ENCODE results near the gene NUMB.
"Not testable (repeated sequence)": the region's sequence is repeated elsewhere in the genome, so short reads cannot be mapped to it uniquely, and the experiment has no call there.

The NUMB gene

DNA sequence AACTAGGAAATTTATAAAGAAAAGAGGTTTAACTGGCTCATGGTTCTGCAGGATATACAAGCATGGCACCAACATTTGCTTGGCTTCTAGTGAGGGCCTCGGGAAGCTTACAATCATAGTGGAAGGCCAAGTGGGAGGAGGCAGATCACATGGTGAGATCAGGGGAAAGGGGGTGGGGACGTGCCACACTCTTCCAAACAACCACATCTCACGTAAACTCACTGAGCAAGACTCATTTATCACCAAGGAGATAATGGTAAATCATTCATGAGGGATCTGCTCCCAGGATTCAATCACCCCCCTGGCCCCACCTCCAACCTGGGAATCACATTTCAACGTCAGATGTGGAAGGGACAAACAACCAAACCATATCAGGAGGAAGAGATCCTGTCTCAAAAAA is 35.8 kb downstream of the NUMB start:
- no peak for DNase-seq (ENCODE audit: low read depth)

DNA sequence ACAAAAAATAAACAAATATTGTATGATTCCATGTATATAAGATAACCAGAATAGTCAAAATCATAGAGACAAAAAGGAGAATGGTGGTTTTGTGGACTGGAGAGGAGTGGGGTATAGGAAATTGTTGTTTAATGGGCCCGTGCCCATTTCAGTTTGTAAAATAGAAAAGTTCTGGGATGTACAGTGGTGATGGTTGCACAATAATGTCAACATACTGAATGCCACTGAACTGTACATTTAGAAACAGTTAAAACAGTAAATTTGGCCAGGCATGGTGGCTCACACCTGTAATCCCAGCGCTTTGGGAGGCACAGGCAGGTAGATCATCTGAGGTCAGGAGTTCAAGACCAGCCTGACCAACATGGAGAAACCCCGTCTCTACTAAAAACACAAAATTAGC is 40.1 kb downstream of the NUMB start:
- DNase-seq (ENCODE audit: low read depth), result no peak

DNA sequence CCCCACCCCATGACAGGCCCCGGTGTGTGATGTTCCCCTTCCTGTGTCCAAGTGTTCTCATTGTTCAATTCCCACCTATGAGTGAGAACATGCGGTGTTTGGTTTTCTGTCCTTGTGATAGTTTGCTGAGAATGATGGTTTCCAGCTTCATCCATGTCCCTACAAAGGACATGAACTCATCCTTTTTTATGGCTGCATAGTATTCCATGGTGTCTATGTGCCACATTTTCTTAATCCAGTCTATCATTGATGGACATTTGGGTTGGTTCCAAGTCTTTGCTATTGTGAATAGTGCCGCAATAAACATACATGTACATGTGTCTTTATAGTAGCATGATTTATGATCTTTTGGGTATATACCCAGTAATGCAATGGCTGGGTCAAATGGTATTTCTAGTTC is 52.1 kb downstream of the NUMB start:
- DNase-seq (ENCODE audit: low read depth), result not testable (repeated sequence)

GRCh38 chr14:73403181-73403752 is 55.1 kb downstream of the NUMB start:
- no peak for DNase-seq (ENCODE audit: low read depth)

DNA sequence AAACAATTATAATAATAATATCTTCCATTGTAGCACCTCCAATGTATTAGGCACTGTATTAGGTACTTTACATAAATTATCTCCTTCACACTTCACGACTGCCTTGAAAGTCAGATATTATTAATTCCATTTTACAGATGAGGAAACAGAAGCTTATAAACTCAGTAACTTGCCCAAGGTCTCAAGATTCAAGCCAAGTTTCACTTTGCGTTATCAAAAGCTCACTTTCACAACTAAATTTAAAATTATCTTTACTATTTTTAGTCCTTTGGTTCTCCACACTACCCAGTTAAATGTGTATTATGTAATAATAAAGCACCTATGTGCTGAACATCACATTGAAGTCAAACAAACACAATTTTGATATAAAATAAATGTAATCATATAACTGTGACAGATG is 55.8 kb downstream of the NUMB start:
- no peak for DNase-seq (ENCODE audit: low read depth)

DNA sequence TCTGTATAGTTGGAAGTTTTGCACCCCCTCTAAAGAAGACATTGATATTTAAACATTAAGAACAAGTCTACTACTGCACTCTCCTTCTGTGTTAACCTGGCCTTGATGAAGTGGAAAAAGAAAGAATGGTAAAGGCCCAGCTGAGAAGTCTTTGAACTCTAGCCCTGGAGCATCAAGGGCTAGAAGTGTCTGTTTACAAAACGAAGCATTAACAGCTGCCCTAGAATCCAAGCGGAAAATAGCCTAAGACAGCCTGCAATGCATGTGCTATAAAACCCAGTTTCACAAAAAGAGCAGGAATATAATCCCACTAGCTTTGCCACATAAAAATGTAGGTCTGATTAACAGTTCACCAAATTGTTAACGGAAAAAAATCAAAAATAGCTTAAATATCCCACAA is 60.5 kb downstream of the NUMB start:
- DNase-seq (ENCODE audit: low read depth), result no peak

DNA sequence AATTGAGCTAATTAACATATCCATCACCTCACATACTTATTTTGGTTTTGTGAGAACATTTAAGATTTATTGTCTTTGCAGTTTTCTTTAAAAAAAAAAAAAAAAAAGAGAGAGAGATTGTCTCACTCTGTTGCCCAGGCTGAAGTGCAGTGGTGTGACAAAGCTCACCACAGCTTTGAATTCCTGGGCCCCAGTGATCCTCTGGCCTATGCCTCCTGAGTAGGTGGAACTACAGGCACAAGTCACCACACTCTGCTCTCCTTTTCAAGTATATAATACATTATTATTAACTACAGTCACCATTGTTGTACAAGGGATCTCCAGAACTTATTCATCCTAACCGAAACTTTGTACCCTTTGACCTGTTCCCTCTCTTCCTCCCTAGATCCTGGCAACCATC is 64.0 kb downstream of the NUMB start:
- DNase-seq (ENCODE audit: low read depth), result no peak

GRCh38 chr14:73393375-73393774 is 65.0 kb downstream of the NUMB start:
- no peak for DNase-seq (ENCODE audit: low read depth)

- no peak for DNase-seq (ENCODE audit: low read depth)
These were observed 65.8 kb downstream of the NUMB start for GRCh38 chr14:73392329-73393257.

GRCh38 chr14:73387860-73388259 is 70.5 kb downstream of the NUMB start:
- not testable (repeated sequence) for DNase-seq (ENCODE audit: low read depth)

DNA sequence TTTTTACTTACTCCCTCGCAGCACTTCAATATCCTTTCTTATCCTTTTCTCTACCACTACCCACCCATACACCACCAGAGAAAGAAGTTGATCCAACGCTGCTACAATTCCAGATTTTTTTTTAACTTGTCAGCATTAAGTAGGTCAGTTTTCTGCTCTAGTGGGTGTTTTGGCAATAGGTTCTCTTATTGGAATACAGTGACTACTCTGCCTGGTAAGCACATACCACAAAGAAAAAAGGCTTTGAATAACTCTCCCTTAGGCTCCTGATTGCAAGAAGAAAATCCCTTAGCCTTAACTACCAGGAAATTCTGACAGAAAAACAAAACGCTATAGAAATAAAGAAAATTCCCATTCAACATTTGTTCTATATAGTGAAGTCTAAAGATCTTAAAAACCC is 72.0 kb downstream of the NUMB start:
- no peak for DNase-seq (ENCODE audit: low read depth)

DNA sequence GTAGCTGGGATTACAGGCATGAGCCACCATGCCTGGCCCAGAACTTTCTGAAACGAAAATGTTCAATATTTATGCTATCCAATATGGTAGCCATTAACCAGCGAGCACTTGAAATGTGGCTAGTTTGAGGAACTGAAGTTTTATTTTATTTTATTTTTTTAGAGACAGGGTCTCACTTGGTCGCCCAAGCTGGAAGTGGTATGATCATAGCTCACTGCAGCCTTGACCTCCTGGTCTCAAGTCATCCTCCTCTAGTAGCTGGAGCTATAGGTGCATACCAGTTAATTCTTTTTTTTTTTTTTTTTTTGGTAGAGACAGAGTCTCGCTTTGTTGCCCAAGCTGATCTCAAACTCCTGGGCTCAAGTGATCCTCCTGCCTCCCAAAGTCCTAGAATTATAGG is 73.3 kb downstream of the NUMB start:
- DNase-seq (ENCODE audit: low read depth), result not testable (repeated sequence)

DNA sequence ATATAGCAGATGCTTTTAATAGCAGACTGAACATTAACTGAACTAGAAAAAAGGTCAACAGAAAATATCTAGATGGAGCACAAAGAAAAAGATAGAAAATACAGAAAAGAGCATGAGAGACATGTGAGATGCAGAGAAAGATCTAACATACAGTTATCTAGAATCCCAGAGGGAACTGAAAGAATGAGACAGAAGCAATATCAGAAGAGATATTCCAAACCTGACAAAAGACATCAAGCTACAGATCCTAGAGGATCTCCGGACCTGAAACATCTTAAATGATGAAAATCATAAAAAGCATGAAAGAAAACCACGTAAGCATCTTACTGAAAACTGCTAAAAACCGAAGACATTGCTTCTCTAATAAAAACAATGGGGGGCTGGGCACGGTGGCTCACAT is 75.0 kb downstream of the NUMB start:
- no peak for DNase-seq (ENCODE audit: low read depth)

DNA sequence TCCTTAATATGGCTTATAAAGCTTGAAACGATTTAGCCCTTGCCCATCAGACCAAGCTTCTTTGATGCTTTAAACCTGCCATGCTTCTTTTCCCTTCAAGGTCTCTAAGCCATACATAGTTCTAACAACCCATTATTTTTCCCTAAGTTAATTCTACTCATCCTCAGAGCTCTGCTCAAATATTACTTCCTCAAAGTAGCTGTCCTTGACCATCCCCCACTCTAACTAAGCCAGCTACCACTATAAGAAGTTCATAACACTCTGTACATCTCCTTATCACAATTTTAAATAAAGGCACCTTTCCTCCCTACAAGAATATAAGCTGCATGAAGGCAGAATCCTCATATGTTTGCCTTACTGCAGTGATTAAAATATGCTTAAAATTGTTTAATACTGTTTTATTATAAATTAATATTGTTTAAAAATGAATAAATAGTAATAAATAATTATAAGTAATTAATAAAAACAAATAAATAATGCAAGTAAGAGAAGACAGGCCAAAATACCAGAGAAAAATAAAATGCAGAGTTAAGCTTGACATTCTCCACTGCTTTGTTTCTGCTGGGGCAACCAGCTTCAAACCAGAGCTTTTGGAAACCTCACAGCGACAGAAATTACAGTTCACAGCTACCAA is 76.8 kb downstream of the NUMB start:
- no peak for DNase-seq (ENCODE audit: low read depth)

DNA sequence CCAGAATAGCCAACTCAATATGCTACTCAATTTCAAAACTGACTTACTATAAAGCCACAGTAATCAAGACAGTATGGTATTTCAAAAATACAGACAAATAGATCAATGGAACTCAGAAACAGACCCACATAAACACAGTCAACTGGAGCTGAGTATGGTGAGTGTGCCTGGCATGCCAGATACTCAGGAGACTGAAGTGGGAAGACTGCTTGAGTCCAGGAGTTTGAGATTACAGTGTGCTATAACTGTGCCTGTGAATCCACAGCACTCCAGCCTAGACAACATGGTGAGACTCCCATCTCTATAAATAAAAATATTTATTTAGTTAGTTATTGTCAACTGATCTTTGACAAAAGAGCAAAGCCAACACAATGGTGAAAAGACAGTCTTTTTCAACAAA is 81.8 kb downstream of the NUMB start:
- no peak for DNase-seq (ENCODE audit: low read depth)

GRCh38 chr14:73375861-73376260 is 82.5 kb downstream of the NUMB start:
- DNase-seq (ENCODE audit: low read depth), result no peak

DNA sequence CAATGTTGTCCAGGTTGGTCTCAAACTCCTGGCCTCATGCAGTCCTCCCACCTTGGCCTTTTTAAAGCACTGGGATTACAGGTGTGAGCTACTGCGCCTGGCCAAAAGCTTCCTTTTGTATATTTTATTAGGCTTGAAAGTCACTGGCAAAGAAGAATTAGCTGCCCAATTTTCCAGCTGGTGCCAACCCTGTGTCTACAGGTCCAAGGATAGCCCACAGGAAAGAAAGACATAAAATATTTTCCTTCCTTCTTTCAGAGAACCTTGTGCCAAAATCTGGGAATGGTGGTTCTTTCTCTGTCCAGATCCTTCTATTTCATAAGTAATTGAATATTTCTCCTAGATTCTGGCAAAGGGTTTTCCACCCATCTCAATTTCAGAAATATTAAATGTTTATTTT is 84.1 kb downstream of the NUMB start:
- DNase-seq (ENCODE audit: low read depth), result no peak

- DNase-seq (ENCODE audit: low read depth), result no peak
These were observed 85.8 kb downstream of the NUMB start for GRCh38 chr14:73372529-73372928.

DNA sequence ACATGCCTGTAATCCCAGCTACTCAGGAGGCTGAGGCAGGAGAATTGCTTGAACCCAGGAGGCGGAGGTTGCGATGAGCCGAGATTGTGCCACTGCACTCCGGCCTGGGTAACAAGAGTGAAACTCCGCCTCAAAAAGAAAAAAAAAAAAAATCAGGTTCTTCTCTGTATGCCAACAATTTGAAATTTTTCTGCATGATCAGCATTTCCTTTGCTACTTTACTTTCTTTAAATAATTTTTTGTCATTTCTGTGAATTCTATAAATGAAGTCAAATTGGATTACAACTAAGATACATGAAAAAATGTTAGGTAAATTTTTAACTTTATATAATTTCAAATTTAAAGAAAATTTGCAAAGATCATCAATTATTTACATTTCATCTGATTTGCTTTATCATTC is 87.8 kb downstream of the NUMB start:
- DNase-seq (ENCODE audit: low read depth), result no peak

DNA sequence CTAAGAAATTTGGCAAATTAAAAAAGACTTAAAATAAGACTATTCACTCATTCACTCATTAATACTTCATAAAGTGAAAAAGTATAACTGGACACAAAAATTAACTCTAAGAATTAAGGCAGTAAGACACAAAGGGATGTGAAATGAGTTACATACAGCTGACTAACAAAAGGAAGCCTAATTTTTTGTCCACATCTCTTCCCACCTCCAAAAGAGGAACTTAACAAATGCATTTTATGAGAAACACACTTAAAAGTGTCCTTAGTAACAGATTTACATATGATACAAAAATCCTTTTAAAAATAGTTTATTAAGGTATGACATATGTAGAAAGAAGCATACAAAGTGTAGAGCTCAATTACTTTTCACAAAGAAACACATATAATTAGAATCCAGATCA is 88.9 kb downstream of the NUMB start:
- no peak for DNase-seq (ENCODE audit: low read depth)

DNA sequence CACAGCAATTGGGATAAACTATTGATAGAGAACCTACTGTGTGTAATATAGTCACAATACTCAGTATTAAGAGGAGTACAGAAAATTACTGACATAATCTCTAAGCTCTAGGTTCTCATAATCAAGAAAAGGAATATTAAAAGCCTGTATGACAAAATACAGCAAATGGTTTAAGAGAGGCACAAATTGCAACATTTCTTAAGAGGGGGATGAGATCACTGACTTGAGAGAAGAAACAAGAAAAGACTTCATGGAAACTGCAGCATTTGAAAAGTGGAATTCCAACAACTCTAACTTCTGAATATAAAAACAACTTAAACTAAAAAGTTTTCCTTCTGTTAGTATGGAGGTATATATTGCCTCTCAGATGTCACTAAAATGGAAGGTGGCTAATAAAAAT is 89.7 kb downstream of the NUMB start:
- DNase-seq (ENCODE audit: low read depth), result no peak

DNA sequence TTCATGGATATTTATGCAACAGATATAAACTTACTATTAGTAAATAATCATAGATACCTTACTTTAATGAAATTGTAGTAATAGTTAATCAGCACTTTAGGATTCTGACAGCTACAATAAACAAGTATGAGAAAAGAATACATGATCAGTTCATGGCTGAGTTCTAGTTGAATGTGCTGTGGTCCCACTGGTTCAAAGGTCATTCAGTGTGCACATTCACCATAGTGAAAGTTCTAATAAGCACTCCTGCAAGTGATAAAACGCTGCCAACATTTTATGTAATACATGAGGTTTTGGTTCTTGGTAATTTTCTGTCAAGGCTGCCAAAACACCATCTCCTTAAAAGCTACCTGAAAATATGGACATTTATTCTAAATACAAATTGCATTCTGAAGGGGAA is 92.6 kb downstream of the NUMB start:
- DNase-seq (ENCODE audit: low read depth), result no peak

- DNase-seq (ENCODE audit: low read depth), result no peak
These were observed 93.8 kb downstream of the NUMB start for GRCh38 chr14:73364559-73364958.

Data from stimulated activated CD8-positive, alpha-beta memory T cell treated with anti-CD3 and anti-CD28 coated beads, Interleukin-7, amount 100 ng/mL, for 24 hours (primary cell).